Ureter (tissue), 1 donor: ENCODE results near the gene DOCK9. TPM values are rescaled to one million over a fixed set of nuclear protein-coding genes. Genes with fewer than 3 reads are reported as not detected.

Experiments used
- DNase-seq: peaks from one replicate; pipeline ENCODE4 v3.0.0-alpha.2; 2020; ENCODE audit warnings: low spot score
- total RNA-seq: library from RNA; stranded (reverse); gene quantifications from one replicate; pipeline ENCODE4 v1.2.4, GENCODE V29; 2023
- donor health status: DM: yes; HTN: yes; CAD: no.

The DOCK9 gene
- total RNA-seq, 1 donor from 2014 or later: 108 TPM

DNA sequence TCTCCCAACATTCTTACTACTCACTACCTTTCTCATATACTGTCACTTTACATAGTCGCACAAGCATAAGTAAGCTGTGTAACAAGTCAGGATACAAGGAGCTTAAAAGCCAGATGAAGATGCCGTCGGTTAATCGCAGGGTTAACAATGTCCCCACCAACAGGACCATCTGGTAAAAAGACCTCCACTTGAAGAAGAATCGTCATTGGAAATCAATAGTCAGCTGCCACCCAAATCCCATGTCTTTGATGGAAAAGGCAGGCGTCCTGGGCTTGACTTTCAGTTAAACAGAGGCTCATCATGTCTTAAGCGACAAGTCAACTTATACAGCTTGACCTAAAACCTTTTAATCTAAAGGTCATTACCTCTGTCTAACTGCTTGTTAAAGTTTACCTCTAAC, 27.2 kb downstream of the DOCK9 start:
- DNase-seq: no peak

DNA sequence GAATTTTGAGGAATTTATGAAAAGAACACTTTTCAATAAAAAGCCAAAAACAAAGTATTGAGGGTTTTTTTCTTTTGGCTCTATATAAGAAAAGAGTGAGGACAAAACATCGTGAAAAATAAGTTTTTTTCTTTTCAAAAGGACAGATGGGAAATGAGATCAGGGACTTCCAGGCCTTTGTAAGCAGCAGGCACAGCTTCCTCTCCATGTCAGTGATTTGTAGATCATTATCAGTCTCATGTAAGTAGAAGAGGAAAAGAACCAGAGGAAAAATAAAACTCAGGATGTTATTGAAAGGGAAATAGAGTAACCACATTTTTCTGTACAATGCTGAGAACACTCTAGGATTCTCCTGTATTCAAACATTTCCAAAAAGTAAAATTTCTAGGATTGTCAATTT, 29.9 kb downstream of the DOCK9 start:
- no peak for DNase-seq

DNA sequence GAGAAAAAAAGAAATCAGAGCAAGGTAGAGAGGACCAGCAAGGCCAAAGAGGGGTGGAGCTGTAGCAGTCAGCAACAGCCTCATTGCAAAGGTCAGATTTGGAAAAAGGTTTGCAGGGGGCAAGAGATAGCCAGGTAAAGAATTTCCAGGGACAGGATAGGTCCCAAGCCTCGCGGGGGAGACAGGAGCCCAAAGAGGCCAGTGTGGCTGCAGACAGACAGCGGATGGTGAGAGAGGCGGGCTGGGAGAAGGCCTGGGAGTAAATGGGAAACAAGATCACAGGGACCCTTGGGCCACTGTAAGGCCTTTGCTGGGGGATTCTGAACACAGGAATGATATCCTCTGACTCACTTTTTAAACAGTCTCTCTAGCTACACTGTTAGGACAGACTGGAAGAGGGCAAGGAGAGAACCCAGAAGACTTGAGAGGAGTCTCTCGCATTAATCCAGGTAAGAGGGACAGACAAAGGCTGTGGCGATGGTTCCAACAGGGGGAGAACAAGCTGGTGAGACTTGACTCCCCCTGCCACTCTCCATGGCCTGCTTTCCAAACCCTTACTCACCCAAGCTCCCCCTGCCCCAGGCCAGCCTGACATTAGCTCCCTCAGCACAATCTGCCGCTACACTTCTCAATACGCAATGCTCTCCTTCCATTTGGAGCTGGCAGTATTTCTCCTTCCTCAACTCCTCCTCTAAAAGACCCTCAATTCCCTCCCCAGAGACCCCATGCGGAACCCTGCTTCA, 31.8 kb downstream of the DOCK9 start:
- DNase-seq: no peak

DNA sequence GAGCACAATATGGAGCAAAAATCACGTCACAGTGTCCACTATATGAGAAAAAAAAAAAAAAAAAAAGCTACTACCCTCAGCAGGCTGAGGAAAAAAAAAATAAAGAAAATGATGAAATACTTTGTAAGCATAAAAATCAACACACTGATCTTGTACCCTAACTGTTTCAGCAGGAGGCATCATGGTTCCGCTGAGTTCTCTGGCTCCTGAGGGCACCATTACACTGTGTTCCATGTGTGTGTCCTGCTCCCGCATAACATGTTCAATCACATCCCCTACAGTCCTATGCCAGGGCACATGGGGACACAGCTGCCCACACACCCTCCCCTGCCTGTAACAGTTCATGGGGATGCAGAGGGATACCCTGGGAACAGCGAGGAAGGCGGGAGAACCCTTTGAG, 33.5 kb downstream of the DOCK9 start:
- DNase-seq: no peak

DNA sequence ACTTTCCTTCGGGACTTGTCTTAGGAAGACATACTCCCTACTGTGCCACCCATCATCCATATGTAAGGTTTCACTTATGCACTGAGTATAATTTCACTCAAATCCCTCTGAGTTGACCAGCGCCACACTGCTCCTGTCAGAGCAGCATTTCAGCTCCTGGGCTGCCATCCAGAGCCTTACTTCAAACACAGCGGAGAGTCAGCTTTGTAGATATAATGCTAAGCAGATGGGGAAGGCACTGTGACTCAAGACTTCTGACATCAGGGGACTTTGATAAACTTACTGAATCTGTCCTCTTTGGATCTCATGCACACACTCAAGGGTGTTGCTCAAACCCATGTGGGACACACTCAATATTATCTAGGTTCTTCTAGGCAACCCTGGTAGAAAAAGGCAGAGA, 34.9 kb downstream of the DOCK9 start:
- DNase-seq: no peak

DNA sequence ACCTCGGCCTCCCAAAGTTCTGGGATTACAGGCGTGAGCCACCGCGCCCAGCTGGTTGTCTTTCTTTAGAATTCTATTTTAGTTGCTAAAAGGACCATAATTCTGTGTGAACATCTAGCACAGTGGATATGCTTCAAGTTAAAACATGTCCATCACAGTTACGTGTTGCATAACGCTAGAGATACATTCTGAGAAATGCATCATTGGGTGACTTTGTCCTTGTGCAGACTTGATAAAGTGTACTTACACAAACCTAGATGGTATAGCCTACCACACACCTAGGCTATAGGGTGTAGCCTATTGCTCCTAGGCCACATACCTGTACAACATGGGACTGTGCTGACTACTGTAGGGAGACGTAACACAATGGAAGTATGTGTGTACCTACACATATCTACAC, 35.4 kb downstream of the DOCK9 start:
- no peak for DNase-seq

DNA sequence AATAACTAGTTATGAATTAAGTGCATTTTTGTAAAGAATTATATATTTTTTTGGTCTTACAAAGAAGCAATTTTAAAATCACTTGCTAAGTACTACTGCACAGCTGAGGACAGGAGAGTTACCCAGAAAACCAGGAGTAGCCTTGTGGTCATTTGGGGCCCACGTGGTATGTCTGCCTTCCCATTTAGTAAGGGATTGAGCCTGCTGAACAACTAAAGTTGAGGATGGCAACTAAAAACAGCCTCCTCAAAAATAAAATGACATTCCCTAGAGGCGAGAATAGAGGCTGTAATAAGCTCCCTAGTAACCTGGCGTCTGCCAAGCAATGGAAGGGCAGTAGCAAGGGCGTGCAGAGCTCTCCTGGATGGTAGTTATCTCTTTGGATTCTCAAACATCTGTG, 36.3 kb downstream of the DOCK9 start:
- DNase-seq: no peak

DNA sequence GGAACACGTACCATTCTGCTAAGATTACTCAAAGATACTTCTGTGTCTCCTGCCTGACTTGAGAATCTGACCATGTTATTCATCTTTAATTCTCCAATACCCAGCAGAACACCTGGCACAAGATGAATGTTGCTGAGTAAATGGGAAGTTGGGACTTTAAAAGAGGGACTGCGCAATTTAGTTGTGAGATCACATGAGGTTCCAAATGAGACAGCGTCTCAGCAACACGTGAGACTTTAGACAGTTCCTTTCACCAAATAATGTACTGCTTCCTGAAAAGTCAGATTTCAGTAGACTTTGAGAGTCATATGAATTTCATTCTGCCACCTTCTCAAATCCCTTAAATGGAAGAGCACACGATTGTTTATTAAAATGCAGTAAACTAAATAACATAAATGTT, 36.7 kb downstream of the DOCK9 start:
- DNase-seq: no peak

DNA sequence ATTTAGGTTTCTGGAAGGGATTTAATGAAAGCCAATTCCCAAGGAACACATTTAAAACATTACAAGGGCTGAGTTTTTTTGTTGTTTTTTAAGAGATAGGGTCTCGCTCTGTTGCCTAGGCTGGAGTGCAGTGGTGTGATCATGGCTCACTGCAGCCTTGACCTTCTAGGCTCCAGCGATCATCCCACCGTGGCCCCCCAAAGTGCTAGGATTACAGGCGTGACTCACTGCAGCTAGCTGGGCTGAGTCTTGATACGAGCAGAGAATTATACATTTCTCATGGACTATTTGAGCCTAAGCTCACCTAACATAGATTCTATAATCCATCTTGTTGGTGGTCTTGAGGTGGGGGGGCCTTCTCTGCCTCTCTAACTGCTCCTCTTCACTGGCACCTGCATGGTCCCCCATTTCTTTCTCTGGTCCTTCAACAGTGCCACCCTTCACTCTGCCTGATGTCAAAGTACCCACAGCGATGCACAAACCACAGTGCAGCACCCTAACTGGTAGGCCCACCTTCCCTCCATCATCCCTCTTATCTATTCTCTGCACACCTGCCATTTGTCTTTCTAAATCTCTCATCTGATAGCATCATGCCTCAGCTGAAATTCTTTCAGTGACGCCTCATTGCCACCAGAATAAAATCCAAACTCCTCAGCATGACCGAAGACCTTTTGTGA, 37.4 kb downstream of the DOCK9 start:
- no peak for DNase-seq

DNA sequence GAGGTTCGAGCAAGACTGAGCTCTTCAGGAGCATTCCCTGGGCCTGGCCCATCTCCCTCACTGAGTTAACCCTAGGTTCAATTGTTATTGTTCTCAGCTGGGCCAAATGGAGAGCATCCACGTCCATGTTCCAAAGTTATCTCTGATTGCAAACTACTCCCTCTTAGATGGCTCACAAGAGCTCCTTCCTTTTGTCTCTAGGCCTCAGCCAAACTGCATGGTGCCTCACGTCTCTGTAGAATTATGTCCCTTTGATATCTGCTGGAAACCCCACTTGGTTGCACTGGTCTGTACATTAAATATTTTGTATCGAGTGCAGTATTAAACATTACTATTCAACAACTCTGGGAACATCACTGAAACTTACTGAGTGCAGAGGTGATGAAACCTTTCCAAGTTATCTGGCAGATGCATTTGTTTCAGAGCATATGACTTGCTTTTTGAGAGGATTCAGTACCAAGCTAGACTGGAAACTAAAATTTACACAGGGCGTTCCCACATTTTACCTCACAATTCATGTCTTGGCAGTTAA, 38.1 kb downstream of the DOCK9 start:
- no peak for DNase-seq

DNA sequence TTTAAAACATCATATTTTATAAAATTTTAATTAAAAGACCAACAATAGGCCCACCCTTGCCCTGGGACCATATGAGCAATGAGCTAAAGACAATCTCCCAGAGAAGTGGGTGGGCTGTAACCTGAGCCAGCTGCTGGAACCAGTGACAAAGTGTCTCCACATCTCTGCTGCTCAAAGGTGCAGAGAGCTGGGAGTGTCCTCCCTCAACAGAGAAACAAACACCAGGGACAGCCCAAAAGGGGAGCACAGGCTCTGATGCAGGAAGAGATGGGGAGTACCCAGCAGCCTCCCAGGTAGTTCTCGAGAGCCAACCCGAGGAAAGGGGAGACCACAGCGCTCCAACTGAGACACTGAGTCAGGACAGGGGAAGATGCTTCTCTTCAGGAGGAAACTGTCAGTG, 39.1 kb downstream of the DOCK9 start:
- DNase-seq: no peak

DNA sequence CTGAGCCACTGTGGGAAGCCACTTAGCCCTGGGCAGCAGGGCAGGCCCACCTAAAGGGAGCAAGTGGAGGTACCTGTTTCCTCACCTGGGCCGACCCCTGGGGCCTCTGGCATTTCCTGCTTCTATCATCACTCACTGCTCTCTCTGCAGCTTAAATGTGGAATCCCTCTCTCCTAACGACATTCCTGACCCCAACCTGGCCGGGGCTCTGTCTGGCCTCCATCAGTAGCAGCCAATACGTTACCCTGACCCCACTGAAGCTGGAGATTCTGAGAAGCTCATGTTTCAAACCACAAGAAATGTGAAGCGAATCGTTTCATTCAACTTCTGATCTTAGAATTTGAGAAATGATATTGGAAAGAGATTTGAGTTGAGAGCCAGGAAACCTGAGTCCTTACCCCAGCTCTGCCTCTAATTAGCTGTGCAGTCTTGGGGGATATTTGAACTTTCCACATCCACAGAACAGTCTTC, 39.9 kb downstream of the DOCK9 start:
- no peak for DNase-seq

DNA sequence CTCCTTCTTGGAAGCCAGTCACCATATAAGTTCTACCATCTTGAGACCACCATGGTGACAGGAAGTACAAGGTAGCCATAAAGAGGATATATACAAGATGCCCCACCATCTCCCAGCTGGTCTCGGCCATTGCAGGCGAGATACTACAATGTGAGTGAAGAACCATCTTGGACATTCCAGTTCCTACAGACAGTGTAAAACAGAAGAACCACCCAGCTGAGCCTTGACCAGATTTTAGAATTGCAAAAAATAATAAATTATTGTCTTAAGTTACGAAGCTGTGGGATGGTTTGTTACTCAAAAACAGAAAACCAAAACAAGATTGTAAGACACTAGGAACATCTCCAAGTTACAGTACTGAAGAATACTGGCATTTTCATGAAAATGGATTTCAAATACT, 43.6 kb downstream of the DOCK9 start:
- DNase-seq: no peak

DNA sequence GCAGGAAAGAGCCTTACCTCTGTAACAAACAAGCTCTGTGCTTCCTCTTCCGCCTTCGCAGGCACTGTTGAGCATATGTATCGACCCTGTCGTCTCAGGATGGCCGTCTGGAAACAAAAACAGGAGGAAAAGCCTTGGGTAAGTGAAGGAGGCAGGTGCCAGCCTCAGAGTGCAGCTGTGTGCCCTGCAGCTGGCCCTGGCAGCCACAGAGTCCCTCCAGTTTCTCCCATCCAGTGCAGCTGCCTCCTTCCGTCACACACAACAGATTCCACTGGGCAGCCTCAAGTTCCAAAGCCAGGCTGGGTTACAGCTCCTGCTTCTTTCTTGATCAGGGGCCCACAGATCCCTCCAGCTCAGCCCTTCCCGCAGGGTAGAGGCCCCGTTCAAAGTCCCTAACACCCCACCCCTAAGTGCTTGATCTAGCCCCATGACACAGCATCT, 47.7 kb downstream of the DOCK9 start:
- DNase-seq: no peak

DNA sequence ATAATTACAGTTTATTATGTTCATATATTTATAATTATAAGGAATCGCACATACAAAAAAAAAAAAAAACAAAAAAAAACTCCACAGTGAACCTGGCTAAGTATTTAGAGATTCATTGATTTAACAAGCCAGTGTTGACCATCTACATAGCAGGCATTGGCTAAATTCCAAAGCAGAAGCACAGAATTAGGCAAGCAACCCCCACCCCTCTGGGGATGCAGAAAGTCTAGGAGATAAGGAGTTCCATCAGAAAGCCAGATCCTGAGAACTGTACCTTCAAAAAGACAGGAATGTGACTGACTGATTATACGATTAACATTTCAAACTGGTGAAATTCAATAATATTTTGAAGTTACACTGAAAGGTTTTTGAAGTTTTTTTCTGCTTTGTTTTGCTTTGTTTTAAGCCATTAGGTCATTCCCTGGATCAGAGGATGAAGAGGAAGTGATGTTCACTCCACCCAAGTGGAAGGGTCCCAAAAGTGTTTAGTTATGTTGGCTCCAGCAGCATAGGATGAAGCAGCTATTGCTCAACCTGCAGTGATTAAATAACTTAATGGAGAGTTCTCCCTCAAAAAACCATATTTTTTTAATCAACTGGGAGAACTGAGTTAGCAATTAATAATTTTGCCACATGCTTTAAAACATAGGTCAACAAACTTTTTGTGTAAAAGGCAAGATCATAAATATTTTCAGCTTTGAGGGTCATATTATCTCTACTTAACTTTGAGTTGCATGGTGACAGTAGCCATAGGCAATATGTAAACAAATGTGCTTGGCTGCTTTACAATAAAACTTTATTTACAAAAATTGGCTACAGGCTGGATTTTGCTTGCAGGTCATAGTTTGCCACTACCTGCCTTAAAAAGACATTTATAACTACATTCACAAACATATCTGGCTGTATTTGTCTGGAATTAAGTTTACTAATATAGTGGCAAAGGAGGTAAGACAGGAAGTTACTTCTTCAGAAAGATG, 49.6 kb downstream of the DOCK9 start:
- DNase-seq: no peak

DNA sequence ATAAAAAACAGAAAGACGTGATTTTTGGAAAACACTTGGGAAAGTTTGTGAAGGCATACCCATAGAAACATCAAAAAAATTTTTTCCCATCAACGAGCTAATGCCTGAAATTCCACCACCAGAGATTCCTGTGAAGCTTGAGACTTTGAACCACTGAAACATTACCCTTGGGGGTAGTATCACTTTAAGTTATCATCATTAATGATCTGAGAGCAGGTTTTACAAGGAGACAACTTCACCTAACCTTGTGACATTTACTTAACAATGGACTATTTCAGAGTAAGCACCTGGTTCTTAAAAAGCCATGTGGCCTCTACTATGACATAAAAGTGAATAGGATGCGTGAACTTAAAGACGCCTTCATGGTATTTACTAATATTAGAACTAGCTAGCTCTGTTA, 51.9 kb downstream of the DOCK9 start:
- no peak for DNase-seq

DNA sequence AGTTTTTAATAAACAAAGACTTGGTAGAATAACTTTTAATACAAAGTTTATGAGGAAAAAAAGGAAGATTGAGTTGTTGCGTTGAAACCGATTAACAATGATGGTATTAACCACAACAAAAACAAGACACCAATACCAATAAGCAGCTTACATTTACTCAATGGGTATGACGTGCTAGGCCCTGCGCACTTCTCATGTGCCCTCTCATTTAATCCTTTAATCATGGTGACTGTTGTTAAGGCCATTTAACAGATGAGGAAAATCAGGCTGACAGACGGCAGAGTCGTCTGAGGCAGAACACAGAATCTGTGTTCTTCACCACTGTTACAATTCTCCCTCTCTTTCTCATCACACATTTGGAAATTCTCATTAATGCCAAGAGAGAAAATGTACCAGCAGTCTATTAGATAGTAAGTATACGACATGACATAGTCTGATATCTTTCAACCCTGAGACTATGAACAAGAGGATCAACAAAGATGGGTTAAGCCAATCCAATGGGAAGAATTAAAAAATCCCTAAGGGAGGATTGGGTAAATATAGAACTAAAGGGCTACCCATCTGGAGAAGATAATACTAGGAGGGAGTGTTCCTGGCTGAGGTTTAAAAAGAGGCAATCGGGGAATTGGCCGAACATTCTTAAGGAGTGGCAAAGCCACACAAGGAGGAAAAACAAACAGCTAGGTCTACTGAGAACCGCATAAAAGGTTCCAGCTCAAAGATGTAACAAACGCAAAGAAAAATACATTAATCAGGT, 54.0 kb downstream of the DOCK9 start:
- DNase-seq: no peak

DNA sequence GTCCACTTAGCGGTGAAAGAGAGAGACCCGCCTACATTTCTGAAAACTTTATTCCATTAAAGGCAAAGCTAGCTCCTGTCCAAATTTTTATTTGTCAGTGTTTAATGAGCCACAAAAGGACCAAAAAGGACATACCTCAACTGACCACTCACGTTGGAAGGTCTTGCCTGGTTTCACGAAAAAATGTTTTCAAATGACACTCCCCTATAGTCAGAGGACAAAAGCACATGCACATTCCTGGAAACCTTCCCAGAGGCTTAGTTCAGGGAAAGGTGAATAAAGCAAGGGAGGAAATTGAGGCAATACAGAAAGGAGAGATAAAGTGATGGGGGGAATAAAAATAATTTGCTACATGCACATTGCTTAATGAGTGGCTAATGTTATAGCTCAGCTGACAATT, 55.6 kb downstream of the DOCK9 start:
- no peak for DNase-seq

DNA sequence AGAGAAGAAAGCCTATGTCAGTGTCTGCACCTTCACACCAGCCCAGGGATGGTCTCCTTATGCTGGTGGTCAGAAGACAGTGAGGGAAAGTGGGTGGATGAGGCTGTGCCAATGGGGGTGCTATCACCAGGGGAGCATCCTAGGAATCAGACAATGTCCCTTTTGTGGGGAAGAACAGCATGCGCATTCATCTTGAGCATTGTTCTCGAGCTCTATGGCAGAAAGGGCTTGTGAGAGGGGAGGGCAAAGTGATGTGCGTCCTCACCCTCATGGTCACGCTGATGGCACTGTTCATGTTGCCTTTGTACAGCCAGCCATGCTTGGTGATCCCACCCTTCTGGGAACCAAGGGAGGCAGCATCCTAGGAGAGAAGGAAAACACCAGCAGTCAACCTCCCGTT, 56.1 kb downstream of the DOCK9 start:
- no peak for DNase-seq

DNA sequence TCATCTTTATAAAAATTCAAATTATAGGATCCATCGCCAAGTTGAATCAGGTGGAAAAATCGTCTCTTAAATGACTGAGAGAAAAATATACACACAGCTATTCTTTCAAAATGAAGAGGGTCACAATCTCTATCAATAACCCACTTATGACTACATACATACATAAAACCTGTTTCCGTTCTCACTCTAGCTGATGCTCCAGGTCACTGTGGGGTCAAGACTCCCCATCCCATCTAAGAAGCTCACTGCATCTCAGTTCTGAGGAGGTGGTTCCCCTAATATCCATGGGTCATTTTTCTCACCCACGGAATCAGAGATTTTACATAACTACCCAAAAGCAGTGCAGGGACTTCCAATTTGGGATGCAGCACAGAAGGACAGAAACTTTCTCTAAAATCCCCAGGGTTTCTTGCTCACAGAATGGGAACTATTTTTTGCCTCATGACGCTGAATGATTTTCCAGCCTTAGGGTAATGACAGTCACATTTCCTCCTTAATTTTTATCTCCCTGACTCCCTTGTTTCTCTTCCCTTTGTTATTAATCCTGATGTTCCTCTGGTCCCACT, 56.8 kb downstream of the DOCK9 start:
- DNase-seq: no peak

DNA sequence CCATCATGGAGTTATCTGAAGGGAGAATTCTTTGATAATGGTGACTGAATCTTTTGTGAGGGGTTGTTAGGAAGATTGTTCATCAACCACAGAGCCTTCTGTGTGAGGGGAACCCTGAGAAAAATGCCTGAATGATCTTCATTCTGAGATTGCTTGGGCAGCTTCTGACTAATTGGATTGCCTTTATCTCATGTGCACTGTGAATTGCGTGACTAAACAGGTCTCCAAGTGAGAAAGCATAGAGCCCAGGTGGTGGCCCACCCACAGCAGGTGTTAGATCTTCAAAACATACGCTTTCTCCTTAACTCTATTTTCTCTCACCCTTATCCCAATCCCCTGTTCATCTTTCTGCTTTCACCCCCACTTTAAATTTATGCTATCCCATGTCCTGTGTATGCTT, 58.3 kb downstream of the DOCK9 start:
- DNase-seq: no peak
